HEK293 (cell line): ENCODE data around the gene CFAP70.

ENCODE experiments used
- CTCF ChIA-PET: fragments of 350-600 bp; formaldehyde crosslinking; extraction: SDS; loops from one replicate; lab custom pipeline; 2021; ENCODE audit warnings: antibody characterized with exemption; lab: Yijun Ruan, JAX
- POLR2A ChIA-PET: fragments of 300-600 bp; formaldehyde crosslinking; extraction: SDS; loops from one replicate; lab custom pipeline; 2020; ENCODE audit warnings: antibody characterized with exemption, inconsistent platforms; lab: Yijun Ruan, JAX
- H3K27ac ChIP-seq: fragments of 200-500 bp; sonication (Bioruptor generic); 2 replicates; pipeline ENCODE4 v1.5.1; 2014; ENCODE audit warnings: low read depth, low read length, control low read depth, inconsistent platforms; ENCODE audit errors: extremely low read depth
- H3K36me3 ChIP-seq, 2 experiments: fragments of 200-500 bp in 1 of 2; sonication (Bioruptor generic) in 1 of 2; 1 replicate in 1 of 2; 2 replicates in 1 of 2; pipeline ENCODE4 v1.5.1; 2014 to 2017; ENCODE audit warnings: inconsistent platforms in 2 of 2, low read length in 2 of 2; ENCODE audit not compliant: control insufficient read depth in 2 of 2, insufficient read depth in 1 of 2
- H3K4me1 ChIP-seq: fragments of 200-500 bp; sonication (Bioruptor generic); 2 replicates; pipeline ENCODE4 v1.5.1; 2014; ENCODE audit warnings: mild to moderate bottlenecking, low read length, inconsistent platforms; ENCODE audit not compliant: control insufficient read depth, insufficient read depth
- H3K4me3 ChIP-seq: 2 replicates; pipeline ENCODE4 v1.5.1; 2011; ENCODE audit warnings: low read depth, mild to moderate bottlenecking, control low read depth, low read length, moderate library complexity
- H3K9me3 ChIP-seq: fragments of 200-500 bp; sonication (Bioruptor generic); 2 replicates; pipeline ENCODE4 v1.5.1; 2014; ENCODE audit warnings: low read depth, low read length, inconsistent platforms; ENCODE audit not compliant: control insufficient read depth, insufficient read depth
- GLIS1 ChIP-seq: fragments of 450-650 bp; formaldehyde crosslinking; IDR thresholded peaks from 2 replicates; pipeline ENCODE4 v1.5.1; 2016; ENCODE audit warnings: missing biosample characterization, missing genetic modification characterization
- REPIN1 ChIP-seq: fragments of 450-650 bp; formaldehyde crosslinking; IDR thresholded peaks from 2 replicates; pipeline ENCODE4 v1.5.1; 2017; ENCODE audit warnings: missing biosample characterization, missing genetic modification characterization, low read depth
- REST ChIP-seq: fragments of 450-650 bp; formaldehyde crosslinking; IDR thresholded peaks from 2 replicates; pipeline ENCODE4 v1.5.1; 2016; ENCODE audit warnings: missing biosample characterization, missing genetic modification characterization
- SP2 ChIP-seq: fragments of 450-650 bp; formaldehyde crosslinking; IDR thresholded peaks from 2 replicates; pipeline ENCODE4 v1.5.1; 2016; ENCODE audit warnings: missing biosample characterization, missing genetic modification characterization
- TRIM28 ChIP-seq: IDR thresholded peaks from 2 replicates; pipeline ENCODE4 v1.6.1; 2011; ENCODE audit warnings: low read length, control low read depth, borderline replicate concordance
- ZBTB7A ChIP-seq: fragments of 450-650 bp; formaldehyde crosslinking; IDR thresholded peaks from 2 replicates; pipeline ENCODE4 v1.5.1; 2016; ENCODE audit warnings: low read depth, missing biosample characterization, missing genetic modification characterization
- ZFP37 ChIP-seq: fragments of 450-650 bp; formaldehyde crosslinking; IDR thresholded peaks from 2 replicates; pipeline ENCODE4 v1.5.1; 2016; ENCODE audit warnings: missing biosample characterization, missing genetic modification characterization
- ZNF175 ChIP-seq: fragments of 450-650 bp; formaldehyde crosslinking; IDR thresholded peaks from 2 replicates; pipeline ENCODE4 v1.5.1; 2016; ENCODE audit warnings: missing biosample characterization, missing genetic modification characterization
- ZNF2 ChIP-seq: fragments of 450-650 bp; formaldehyde crosslinking; IDR thresholded peaks from 2 replicates; pipeline ENCODE4 v1.5.1; 2016; ENCODE audit warnings: missing biosample characterization, missing genetic modification characterization
- ZNF280C ChIP-seq: fragments of 450-650 bp; formaldehyde crosslinking; IDR thresholded peaks from 2 replicates; pipeline ENCODE4 v1.5.1; 2016; ENCODE audit warnings: missing biosample characterization, missing genetic modification characterization
- ZNF394 ChIP-seq: fragments of 450-650 bp; formaldehyde crosslinking; IDR thresholded peaks from 2 replicates; pipeline ENCODE4 v1.5.1; 2016; ENCODE audit warnings: missing biosample characterization, missing genetic modification characterization, mild to moderate bottlenecking, moderate library complexity, borderline replicate concordance
- ZNF398 ChIP-seq: fragments of 450-650 bp; formaldehyde crosslinking; IDR thresholded peaks from 2 replicates; pipeline ENCODE4 v1.5.1; 2017; ENCODE audit warnings: missing biosample characterization, missing genetic modification characterization
- ZNF518A ChIP-seq: fragments of 450-650 bp; formaldehyde crosslinking; conservative IDR thresholded peaks from 2 replicates; pipeline ENCODE4 v1.5.1; 2016; ENCODE audit warnings: low read depth, missing biosample characterization, missing genetic modification characterization
- ZNF530 ChIP-seq: fragments of 450-650 bp; formaldehyde crosslinking; IDR thresholded peaks from 2 replicates; pipeline ENCODE4 v1.5.1; 2016; ENCODE audit warnings: low read depth, missing biosample characterization, missing genetic modification characterization
- ZNF596 ChIP-seq: fragments of 450-650 bp; IDR thresholded peaks from 2 replicates; pipeline ENCODE4 v1.5.0; 2018; ENCODE audit warnings: missing biosample characterization, mild to moderate bottlenecking, missing genetic modification characterization, moderate library complexity
- ZNF777 ChIP-seq: fragments of 450-650 bp; formaldehyde crosslinking; IDR thresholded peaks from 2 replicates; pipeline ENCODE4 v1.5.1; 2017; ENCODE audit warnings: missing biosample characterization, missing genetic modification characterization, borderline replicate concordance
- ZNF785 ChIP-seq: fragments of 450-650 bp; formaldehyde crosslinking; IDR thresholded peaks from 2 replicates; pipeline ENCODE4 v1.5.1; 2016; ENCODE audit warnings: missing biosample characterization, missing genetic modification characterization
- ZSCAN16 ChIP-seq: fragments of 450-650 bp; formaldehyde crosslinking; IDR thresholded peaks from 2 replicates; pipeline ENCODE4 v1.5.1; 2016; ENCODE audit warnings: missing biosample characterization, missing genetic modification characterization

Gene CFAP70

GRCh38 chr10:73310475-73310874, 48.2 kb downstream of the CFAP70 start (continued):
- no peak for TF ChIP-seq ZNF518A

- CTCF ChIA-PET: interaction anchor here (0.5 to 0.6 kb wide), 2 partner anchors 47 to 320 kb away, joined by 3 to 5 read pairs; no protein-coding TSS in a partner anchor
- POLR2A ChIA-PET: no interaction called here
- TF ChIP-seq ZSCAN16 (tag by site-specific recombination): no peak
- no peak for TF ChIP-seq ZBTB7A (tag by site-specific recombination)
- TF ChIP-seq ZNF785 (tag by site-specific recombination): no peak
- TF ChIP-seq ZNF280C (tag by site-specific recombination): no peak
- no peak for TF ChIP-seq GLIS1 (tag by site-specific recombination)
- no peak for TF ChIP-seq ZNF175 (tag by site-specific recombination)
- no peak for TF ChIP-seq SP2 (tag by site-specific recombination)
- TF ChIP-seq REPIN1 (tag by site-specific recombination): no peak
- TF ChIP-seq ZNF530 (tag by site-specific recombination): no peak
- no peak for TF ChIP-seq REST (tag by site-specific recombination)
- TF ChIP-seq ZNF596: no peak
- TF ChIP-seq ZNF777 (tag by site-specific recombination): no peak
- TF ChIP-seq ZNF2 (tag by site-specific recombination): no peak
- no peak for TF ChIP-seq ZNF398
- TF ChIP-seq ZFP37 (tag by site-specific recombination): no peak
- TF ChIP-seq TRIM28: no peak
- no peak for TF ChIP-seq ZNF394
These were observed 51.4 kb downstream of the CFAP70 start for GRCh38 chr10:73307203-73307800.

More at GRCh38 chr10:73307203-73307800, 51.4 kb downstream of the CFAP70 start:
- no peaks in the 10 kb centered on the region for H3K36me3 ChIP-seq
- no peaks in the 10 kb centered on the region for H3K9me3 ChIP-seq
- H3K4me1 ChIP-seq: no peaks in the 10 kb centered on the region
- H3K27ac ChIP-seq: no peak overlapping the region
- no peak overlapping the region for H3K4me3 ChIP-seq
